ENCODE measurements around the gene AUNIP.

DNA sequence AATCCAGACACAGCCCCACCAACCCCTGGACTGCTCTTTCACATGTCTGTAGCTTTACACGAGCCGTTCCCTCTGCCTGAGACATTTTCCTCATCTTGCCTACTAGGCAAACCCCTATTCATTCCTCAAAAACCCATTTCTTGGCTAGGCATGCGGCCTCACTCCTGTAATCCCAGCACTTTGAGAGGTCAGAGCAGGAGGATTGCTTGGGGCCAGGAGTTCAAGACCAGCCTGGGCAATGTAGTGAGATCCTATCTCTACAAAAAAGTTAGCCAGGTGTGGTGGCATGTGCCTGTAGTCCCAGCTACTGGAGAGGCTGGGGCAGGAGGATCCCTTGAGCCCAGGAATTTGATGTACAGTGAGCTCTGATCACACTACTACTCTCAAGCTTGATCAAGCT is 5.2 kb upstream of the AUNIP start:
- TF ChIP-seq BHLHE40 (IDR thresholded peaks at IDR 0.05; ENCODE audit: low read depth, low read length): no peak
- TF ChIP-seq SMC3 (IDR thresholded peaks at IDR 0.05): no peak
- TF ChIP-seq MAZ (IDR thresholded peaks at IDR 0.05; ENCODE audit: borderline replicate concordance, low read depth, low read length): no peak
- TF ChIP-seq, protein P1, sequence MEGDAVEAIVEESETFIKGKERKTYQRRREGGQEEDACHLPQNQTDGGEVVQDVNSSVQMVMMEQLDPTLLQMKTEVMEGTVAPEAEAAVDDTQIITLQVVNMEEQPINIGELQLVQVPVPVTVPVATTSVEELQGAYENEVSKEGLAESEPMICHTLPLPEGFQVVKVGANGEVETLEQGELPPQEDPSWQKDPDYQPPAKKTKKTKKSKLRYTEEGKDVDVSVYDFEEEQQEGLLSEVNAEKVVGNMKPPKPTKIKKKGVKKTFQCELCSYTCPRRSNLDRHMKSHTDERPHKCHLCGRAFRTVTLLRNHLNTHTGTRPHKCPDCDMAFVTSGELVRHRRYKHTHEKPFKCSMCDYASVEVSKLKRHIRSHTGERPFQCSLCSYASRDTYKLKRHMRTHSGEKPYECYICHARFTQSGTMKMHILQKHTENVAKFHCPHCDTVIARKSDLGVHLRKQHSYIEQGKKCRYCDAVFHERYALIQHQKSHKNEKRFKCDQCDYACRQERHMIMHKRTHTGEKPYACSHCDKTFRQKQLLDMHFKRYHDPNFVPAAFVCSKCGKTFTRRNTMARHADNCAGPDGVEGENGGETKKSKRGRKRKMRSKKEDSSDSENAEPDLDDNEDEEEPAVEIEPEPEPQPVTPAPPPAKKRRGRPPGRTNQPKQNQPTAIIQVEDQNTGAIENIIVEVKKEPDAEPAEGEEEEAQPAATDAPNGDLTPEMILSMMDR (IDR thresholded peaks at IDR 0.05): no peak

All from A549 (cell line).